Measurements from ENCODE around the gene RSPO1.

RSPO1 gene

DNA sequence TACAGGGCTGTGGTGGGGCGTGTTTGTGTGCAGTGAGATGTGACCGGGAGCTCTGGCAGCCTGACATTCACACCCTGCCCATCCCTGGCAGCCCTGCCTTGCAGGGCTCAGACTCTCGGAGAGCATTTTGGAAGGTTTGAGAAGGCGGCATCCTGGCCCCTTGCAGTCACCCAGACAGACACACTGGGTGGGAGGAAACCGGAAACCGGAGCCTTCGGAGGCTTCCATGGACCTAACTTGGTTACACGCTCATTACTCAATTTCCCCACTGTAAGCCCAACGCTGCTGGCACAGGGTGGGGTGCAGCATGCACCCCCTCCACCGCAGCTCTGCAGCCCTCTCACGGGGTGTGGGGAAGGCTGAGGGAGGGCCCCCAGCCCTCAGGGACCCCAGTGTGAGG is 22.2 kb upstream of the RSPO1 start:
- no peak for TF ChIP-seq CTCF (IDR thresholded peaks at IDR 0.05; ENCODE audit: insufficient read depth, missing control alignments)
- no peak for DNase-seq (ENCODE audit: insufficient read length, low spot score)
- no peak for FAIRE-seq

DNA sequence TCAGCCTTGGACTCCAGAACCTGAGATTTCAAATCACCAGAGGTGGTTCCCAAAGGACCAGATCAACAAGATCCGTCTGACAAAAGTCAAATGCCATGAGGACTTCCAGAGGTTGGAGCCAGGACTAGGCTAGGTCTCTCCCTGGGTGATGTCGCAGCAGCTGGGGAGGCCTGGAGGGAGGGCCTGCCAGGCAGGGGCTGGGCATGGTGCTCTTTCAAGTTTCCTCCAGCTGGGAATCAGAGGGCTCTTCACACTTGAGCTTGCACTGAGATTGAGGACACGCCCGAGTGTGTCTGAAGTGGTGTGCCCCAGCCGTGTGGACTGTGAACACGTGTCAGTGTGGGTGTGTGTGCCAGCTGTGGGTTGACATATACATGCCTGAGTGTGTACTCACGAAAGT is 21.3 kb upstream of the RSPO1 start:
- FAIRE-seq (no peak), DNase-seq (ENCODE audit: insufficient read length, low spot score) (no peak)
- TF ChIP-seq CTCF (IDR thresholded peaks at IDR 0.05; ENCODE audit: insufficient read depth, missing control alignments): no peak

DNA sequence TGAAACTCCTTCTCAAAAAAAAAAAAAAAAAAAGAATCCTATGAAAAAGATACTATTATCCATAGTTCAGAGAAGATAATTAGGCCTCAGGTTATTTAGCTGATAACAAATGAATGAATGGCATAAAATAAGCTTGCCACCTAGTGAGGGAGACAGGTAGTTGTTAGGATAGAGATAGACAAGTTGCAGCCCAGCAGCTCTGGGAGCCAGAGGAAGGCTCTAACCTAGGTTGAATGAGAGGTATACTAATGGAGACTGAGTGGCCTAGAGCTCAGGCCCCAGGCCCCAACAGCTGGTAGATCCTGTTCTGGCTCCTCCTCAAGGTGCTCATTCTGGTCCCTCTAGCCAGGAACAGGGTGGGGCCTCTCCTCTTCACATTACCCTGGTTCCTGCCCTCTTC is 20.6 kb upstream of the RSPO1 start:
- FAIRE-seq (no peak), DNase-seq (ENCODE audit: insufficient read length, low spot score) (no peak)
- no peak for TF ChIP-seq CTCF (IDR thresholded peaks at IDR 0.05; ENCODE audit: insufficient read depth, missing control alignments)

GRCh38 chr1:37653906-37654305 is 19.2 kb upstream of the RSPO1 start:
- FAIRE-seq: no peak
- no peak for TF ChIP-seq CTCF (IDR thresholded peaks at IDR 0.05; ENCODE audit: insufficient read depth, missing control alignments)
- no peak for DNase-seq (ENCODE audit: insufficient read length, low spot score)

DNA sequence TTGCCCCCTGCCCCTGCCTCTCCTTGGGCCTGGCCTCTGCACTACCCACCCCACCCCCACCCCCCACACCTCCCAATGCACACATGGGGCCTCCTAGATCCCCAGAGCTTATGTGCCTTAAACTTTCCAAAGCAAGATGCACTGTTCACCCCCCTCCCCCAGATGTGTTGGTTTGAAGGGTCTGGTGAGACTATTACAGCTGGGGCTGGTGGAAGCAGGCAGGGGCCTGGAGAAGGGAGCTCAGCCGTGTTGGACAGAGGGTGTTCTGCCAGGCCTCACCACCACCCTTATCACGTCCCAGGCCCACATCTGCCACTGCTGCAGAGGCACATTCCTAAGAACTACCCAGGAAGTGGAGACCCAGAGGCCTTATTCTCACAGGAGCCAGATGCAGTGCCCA is 18.3 kb upstream of the RSPO1 start:
- DNase-seq (ENCODE audit: insufficient read length, low spot score): no peak
- no peak for FAIRE-seq
- no peak for TF ChIP-seq CTCF (IDR thresholded peaks at IDR 0.05; ENCODE audit: insufficient read depth, missing control alignments)

GRCh38 chr1:37651803-37652202 is 17.1 kb upstream of the RSPO1 start:
- TF ChIP-seq CTCF (IDR thresholded peaks at IDR 0.05; ENCODE audit: insufficient read depth, missing control alignments): no peak
- FAIRE-seq (no peak), DNase-seq (ENCODE audit: insufficient read length, low spot score) (no peak)

DNA sequence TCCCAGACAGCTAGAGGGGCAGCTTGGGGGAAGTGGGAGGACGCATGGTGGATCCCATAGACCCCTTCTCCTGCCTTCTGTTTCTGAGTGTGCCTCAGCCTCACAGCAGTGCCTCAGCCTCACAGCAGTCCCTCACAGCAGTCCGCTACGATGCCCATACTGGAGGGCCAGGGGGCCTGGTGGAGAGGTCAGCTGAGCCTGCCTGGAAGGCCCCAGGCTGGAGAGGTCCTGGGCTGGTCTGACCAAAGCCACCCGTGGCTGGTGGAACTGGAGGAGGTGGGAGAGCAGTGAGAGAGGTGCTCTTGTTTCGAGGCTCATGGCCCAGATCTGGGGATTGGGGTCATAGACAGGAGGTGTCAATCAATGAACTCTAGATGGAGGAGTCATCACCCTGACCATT is 16.0 kb upstream of the RSPO1 start:
- FAIRE-seq (no peak), DNase-seq (ENCODE audit: insufficient read length, low spot score) (no peak)
- TF ChIP-seq CTCF (IDR thresholded peaks at IDR 0.05; ENCODE audit: insufficient read depth, missing control alignments): no peak

Data from D721Med (cell line).